ENCODE results near the gene SPPL3.

DNA sequence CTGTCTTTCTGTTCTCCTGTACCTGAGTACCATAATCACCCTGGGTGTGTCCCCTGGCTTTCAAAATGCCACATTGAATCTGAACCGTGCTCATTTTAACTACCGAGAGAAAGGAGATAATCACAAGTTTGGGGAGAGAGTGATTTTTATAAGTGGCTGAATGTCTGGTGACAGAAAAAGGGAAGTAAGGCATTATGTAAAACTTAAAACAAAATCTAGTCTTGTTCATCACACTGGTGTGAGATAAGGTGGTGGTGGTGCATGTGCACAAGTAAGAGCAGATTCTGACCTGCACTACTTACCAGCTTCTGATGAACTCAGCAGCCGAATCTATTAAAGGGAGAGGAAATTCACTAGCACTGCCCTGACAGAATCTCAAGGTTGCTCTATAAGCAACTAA lies 56.3 kb downstream of the SPPL3 start:
- TF ChIP-seq EP300 (IDR thresholded peaks at IDR 0.05; ENCODE audit: borderline replicate concordance) (no peak), ZBTB7A (IDR thresholded peaks at IDR 0.05; ENCODE audit: low read depth) (no peak), TEAD4 (IDR thresholded peaks at IDR 0.05) (no peak), RAD21 (IDR thresholded peaks at IDR 0.05; ENCODE audit: low read depth) (no peak), FOXM1 (IDR thresholded peaks at IDR 0.05; ENCODE audit: borderline replicate concordance, low read depth) (no peak), NFIC (IDR thresholded peaks at IDR 0.05) (no peak), CEBPB (IDR thresholded peaks at IDR 0.05) (no peak), CREB1 (IDR thresholded peaks at IDR 0.05; ENCODE audit: low read depth) (no peak), YY1 (IDR thresholded peaks at IDR 0.05; ENCODE audit: low read depth) (no peak), TAF1 (IDR thresholded peaks at IDR 0.05; ENCODE audit: low read depth) (no peak), EGR1 (IDR thresholded peaks at IDR 0.05) (no peak)
- TF ChIP-seq, protein P1, sequence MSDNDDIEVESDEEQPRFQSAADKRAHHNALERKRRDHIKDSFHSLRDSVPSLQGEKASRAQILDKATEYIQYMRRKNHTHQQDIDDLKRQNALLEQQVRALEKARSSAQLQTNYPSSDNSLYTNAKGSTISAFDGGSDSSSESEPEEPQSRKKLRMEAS (IDR thresholded peaks at IDR 0.05) = no peak
- TF ChIP-seq, protein P2, sequence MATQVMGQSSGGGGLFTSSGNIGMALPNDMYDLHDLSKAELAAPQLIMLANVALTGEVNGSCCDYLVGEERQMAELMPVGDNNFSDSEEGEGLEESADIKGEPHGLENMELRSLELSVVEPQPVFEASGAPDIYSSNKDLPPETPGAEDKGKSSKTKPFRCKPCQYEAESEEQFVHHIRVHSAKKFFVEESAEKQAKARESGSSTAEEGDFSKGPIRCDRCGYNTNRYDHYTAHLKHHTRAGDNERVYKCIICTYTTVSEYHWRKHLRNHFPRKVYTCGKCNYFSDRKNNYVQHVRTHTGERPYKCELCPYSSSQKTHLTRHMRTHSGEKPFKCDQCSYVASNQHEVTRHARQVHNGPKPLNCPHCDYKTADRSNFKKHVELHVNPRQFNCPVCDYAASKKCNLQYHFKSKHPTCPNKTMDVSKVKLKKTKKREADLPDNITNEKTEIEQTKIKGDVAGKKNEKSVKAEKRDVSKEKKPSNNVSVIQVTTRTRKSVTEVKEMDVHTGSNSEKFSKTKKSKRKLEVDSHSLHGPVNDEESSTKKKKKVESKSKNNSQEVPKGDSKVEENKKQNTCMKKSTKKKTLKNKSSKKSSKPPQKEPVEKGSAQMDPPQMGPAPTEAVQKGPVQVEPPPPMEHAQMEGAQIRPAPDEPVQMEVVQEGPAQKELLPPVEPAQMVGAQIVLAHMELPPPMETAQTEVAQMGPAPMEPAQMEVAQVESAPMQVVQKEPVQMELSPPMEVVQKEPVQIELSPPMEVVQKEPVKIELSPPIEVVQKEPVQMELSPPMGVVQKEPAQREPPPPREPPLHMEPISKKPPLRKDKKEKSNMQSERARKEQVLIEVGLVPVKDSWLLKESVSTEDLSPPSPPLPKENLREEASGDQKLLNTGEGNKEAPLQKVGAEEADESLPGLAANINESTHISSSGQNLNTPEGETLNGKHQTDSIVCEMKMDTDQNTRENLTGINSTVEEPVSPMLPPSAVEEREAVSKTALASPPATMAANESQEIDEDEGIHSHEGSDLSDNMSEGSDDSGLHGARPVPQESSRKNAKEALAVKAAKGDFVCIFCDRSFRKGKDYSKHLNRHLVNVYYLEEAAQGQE (IDR thresholded peaks at IDR 0.05; ENCODE audit: low read depth) = no peak
